Astrocyte (in vitro differentiated cells and primary cell): Measurements from ENCODE around the gene TGIF1. TPM values are rescaled to one million over a fixed set of nuclear protein-coding genes. Genes with fewer than 3 reads are reported as not detected.
A peak's percentile ranks its signal among the peaks of the same experiment; 100 is the strongest.

Experiments
- DNase-seq: peaks from one replicate; pipeline ENCODE4 v3.0.0-alpha.2; 2010; ENCODE audit warnings: low read depth
- FAIRE-seq: peaks from 2 replicates; lab custom pipeline; 2011; peaks lifted over from hg19 to GRCh38; lab: Jason Lieb, UNC
- H2AFZ ChIP-seq: 2 replicates; pipeline ENCODE4 v1.6.0; 2012; ENCODE audit warnings: low read depth, low read length, inconsistent platforms
- H3K27ac ChIP-seq: 2 replicates; pipeline ENCODE4 v1.5.1; 2011; ENCODE audit warnings: low read depth, low read length, inconsistent platforms
- H3K27me3 ChIP-seq: 2 replicates; pipeline ENCODE4 v1.6.0; 2011; ENCODE audit warnings: low read length, inconsistent platforms; ENCODE audit not compliant: insufficient read depth
- H3K36me3 ChIP-seq: 2 replicates; pipeline ENCODE4 v1.5.1; 2011; ENCODE audit warnings: low read length, inconsistent platforms; ENCODE audit not compliant: insufficient read depth
- H3K4me1 ChIP-seq: 2 replicates; pipeline ENCODE4 v1.5.1; 2011; ENCODE audit warnings: low read length, inconsistent platforms; ENCODE audit not compliant: insufficient read depth
- H3K4me2 ChIP-seq: 2 replicates; pipeline ENCODE4 v1.6.0; 2012; ENCODE audit warnings: low read length, inconsistent platforms
- H3K4me3 ChIP-seq: 2 replicates; pipeline ENCODE4 v1.5.1; 2011; ENCODE audit warnings: low read depth, mild to moderate bottlenecking, low read length, inconsistent platforms; ENCODE audit not compliant: insufficient read depth
- H3K79me2 ChIP-seq: 2 replicates; pipeline ENCODE4 v1.6.0; 2012; ENCODE audit warnings: mild to moderate bottlenecking, low read length, inconsistent platforms; ENCODE audit not compliant: insufficient read depth
- H3K9ac ChIP-seq: 2 replicates; pipeline ENCODE4 v1.6.0; 2012; ENCODE audit warnings: mild to moderate bottlenecking, low read length, inconsistent platforms
- H3K9me3 ChIP-seq: 2 replicates; pipeline ENCODE4 v1.5.1; 2012; ENCODE audit warnings: low read depth, mild to moderate bottlenecking, low read length, inconsistent platforms; ENCODE audit not compliant: insufficient read depth
- H4K20me1 ChIP-seq: 2 replicates; pipeline ENCODE4 v1.6.0; 2012; ENCODE audit warnings: low read length, inconsistent platforms; ENCODE audit not compliant: insufficient read depth
- H3K27ac Mint-ChIP-seq: one replicate; pipeline ENCODE4 v1.8.0; 2021; ENCODE audit warnings: mild to moderate bottlenecking, mixed read lengths; ENCODE audit not compliant: unreplicated experiment
- H3K27me3 Mint-ChIP-seq: one replicate; pipeline ENCODE4 v1.8.0; 2021; ENCODE audit warnings: low read depth, mixed read lengths; ENCODE audit not compliant: unreplicated experiment
- H3K36me3 Mint-ChIP-seq: one replicate; pipeline ENCODE4 v1.8.0; 2021; ENCODE audit warnings: low read depth, mixed read lengths; ENCODE audit not compliant: unreplicated experiment
- H3K4me1 Mint-ChIP-seq: one replicate; pipeline ENCODE4 v1.8.0; 2021; ENCODE audit warnings: low read depth, mixed read lengths; ENCODE audit not compliant: unreplicated experiment
- H3K4me3 Mint-ChIP-seq: one replicate; pipeline ENCODE4 v1.8.0; 2021; ENCODE audit warnings: mild to moderate bottlenecking, moderate library complexity, mixed read lengths; ENCODE audit not compliant: unreplicated experiment
- H3K9me3 Mint-ChIP-seq: one replicate; pipeline ENCODE4 v1.8.0; 2021; ENCODE audit warnings: mild to moderate bottlenecking, mixed read lengths; ENCODE audit not compliant: unreplicated experiment
- CTCF ChIP-seq: IDR thresholded peaks from 2 replicates; pipeline ENCODE4 v1.5.1; 2011; ENCODE audit warnings: low read depth, mild to moderate bottlenecking, inconsistent platforms, low read length, moderate library complexity; ENCODE audit not compliant: insufficient read depth
- EZH2 ChIP-seq: IDR thresholded peaks from 2 replicates; pipeline ENCODE4 v1.6.1; 2012; ENCODE audit warnings: mild to moderate bottlenecking, low read length, inconsistent platforms; ENCODE audit not compliant: insufficient read depth
- total RNA-seq: library from RNA; stranded (reverse); gene quantifications from 2 replicates; pipeline ENCODE4 v1.2.1, GENCODE V29; 2021

The TGIF1 gene
- total RNA-seq, 1 donor from 2014 or later: 128 TPM

- no peaks in the 10 kb centered on the region for H3K36me3 Mint-ChIP-seq
- Histone ChIP-seq H3K79me2 (no peaks in the 10 kb centered on the region), H2AFZ (no peak overlapping the region), H3K27me3 (no peaks in the 10 kb centered on the region), H3K9ac (no peak overlapping the region), H3K4me3 (no peak overlapping the region), H3K4me2 (no peak overlapping the region), H4K20me1 (no peaks in the 10 kb centered on the region), H3K4me1 (no peaks in the 10 kb centered on the region), H3K9me3 (no peaks in the 10 kb centered on the region), H3K36me3 (no peaks in the 10 kb centered on the region), H3K27ac (no peak overlapping the region)
- no peak overlapping the region for H3K4me3 Mint-ChIP-seq
- TF ChIP-seq CTCF: no peak
- TF ChIP-seq EZH2: no peak
- H3K9me3 Mint-ChIP-seq: peaks cover 14% of the 10 kb centered on the region
- FAIRE-seq: peak; percentile 37
- H3K4me1 Mint-ChIP-seq: no peaks in the 10 kb centered on the region
- H3K27me3 Mint-ChIP-seq: no peaks in the 10 kb centered on the region
- no peak for DNase-seq
- H3K27ac Mint-ChIP-seq: no peak overlapping the region
Measured at GRCh38 chr18:3401669-3402620, 48.0 kb upstream of the TGIF1 start.

- Histone ChIP-seq H3K4me3 (no peak overlapping the region), H3K27ac (no peak overlapping the region), H3K36me3 (no peaks in the 10 kb centered on the region), H3K79me2 (no peaks in the 10 kb centered on the region), H3K27me3 (no peaks in the 10 kb centered on the region), H4K20me1 (no peaks in the 10 kb centered on the region), H3K4me1 (no peaks in the 10 kb centered on the region), H3K4me2 (no peak overlapping the region), H2AFZ (no peak overlapping the region), H3K9me3 (no peaks in the 10 kb centered on the region), H3K9ac (no peak overlapping the region)
- DNase-seq (peak; percentile 31), FAIRE-seq (no peak)
- no peak for TF ChIP-seq EZH2
- TF ChIP-seq CTCF: no peak
- Mint-ChIP-seq H3K4me1 (no peaks in the 10 kb centered on the region), H3K27ac (no peak overlapping the region), H3K36me3 (no peaks in the 10 kb centered on the region), H3K9me3 (peaks cover 14% of the 10 kb centered on the region), H3K27me3 (no peaks in the 10 kb centered on the region), H3K4me3 (no peak overlapping the region)
Measured at GRCh38 chr18:3402982-3403451, 47.0 kb upstream of the TGIF1 start.

GRCh38 chr18:3405713-3406112, 44.3 kb upstream of the TGIF1 start:
- DNase-seq (no peak), FAIRE-seq (no peak)
- H3K27ac Mint-ChIP-seq: no peak overlapping the region
- Histone ChIP-seq H3K4me2 (no peak overlapping the region), H3K79me2 (no peaks in the 10 kb centered on the region), H3K9me3 (no peaks in the 10 kb centered on the region), H2AFZ (no peak overlapping the region), H3K27ac (no peak overlapping the region), H3K4me1 (peaks cover 5% of the 10 kb centered on the region), H3K27me3 (no peaks in the 10 kb centered on the region), H3K9ac (no peak overlapping the region), H3K36me3 (no peaks in the 10 kb centered on the region), H4K20me1 (no peaks in the 10 kb centered on the region), H3K4me3 (no peak overlapping the region)
- H3K9me3 Mint-ChIP-seq: peaks cover 9% of the 10 kb centered on the region
- H3K4me3 Mint-ChIP-seq: no peak overlapping the region
- H3K36me3 Mint-ChIP-seq: no peaks in the 10 kb centered on the region
- H3K27me3 Mint-ChIP-seq: no peaks in the 10 kb centered on the region
- no peak for TF ChIP-seq EZH2
- no peak for TF ChIP-seq CTCF
- no peaks in the 10 kb centered on the region for H3K4me1 Mint-ChIP-seq
